Measurements from ENCODE around the gene PPIL4.
"Not testable (repeated sequence)": the region's sequence is repeated elsewhere in the genome, so short reads cannot be mapped to it uniquely, and the experiment has no call there.

Gene PPIL4

GRCh38 chr6:149529650-149530049 is 16.2 kb downstream of the PPIL4 start:
- no peak for DNase-seq

GRCh38 chr6:149515494-149515893 is 30.3 kb downstream of the PPIL4 start:
- DNase-seq = no peak

GRCh38 chr6:149513915-149514314 is 31.9 kb downstream of the PPIL4 start:
- no peak for DNase-seq

GRCh38 chr6:149510793-149511512 is 34.9 kb downstream of the PPIL4 start:
- DNase-seq = no peak

GRCh38 chr6:149508485-149508884 is 37.4 kb downstream of the PPIL4 start:
- DNase-seq = peak; percentile 41

GRCh38 chr6:149503872-149504271 is 42.0 kb downstream of the PPIL4 start:
- DNase-seq = no peak

- no peak for DNase-seq
Observed at GRCh38 chr6:149503276-149503675, 42.6 kb downstream of the PPIL4 start.

GRCh38 chr6:149501768-149502167 is 44.1 kb downstream of the PPIL4 start:
- no peak for DNase-seq

GRCh38 chr6:149501201-149501600 is 44.6 kb downstream of the PPIL4 start:
- no peak for DNase-seq

- DNase-seq = no peak
Observed at GRCh38 chr6:149500096-149500495, 45.7 kb downstream of the PPIL4 start.

GRCh38 chr6:149499066-149499465 is 46.8 kb downstream of the PPIL4 start:
- DNase-seq = no peak

GRCh38 chr6:149497365-149497764 is 48.5 kb downstream of the PPIL4 start:
- no peak for DNase-seq

- DNase-seq = not testable (repeated sequence)
Observed at GRCh38 chr6:149496597-149496996, 49.2 kb downstream of the PPIL4 start.

- DNase-seq = not testable (repeated sequence)
Observed at GRCh38 chr6:149495349-149496016, 50.4 kb downstream of the PPIL4 start.

GRCh38 chr6:149494810-149495209 is 51.0 kb downstream of the PPIL4 start:
- DNase-seq = peak; percentile 55

- no peak for DNase-seq
Observed at GRCh38 chr6:149493761-149494320, 52.0 kb downstream of the PPIL4 start.

- no peak for DNase-seq
Observed at GRCh38 chr6:149492798-149493343, 53.0 kb downstream of the PPIL4 start.

- no peak for DNase-seq
Observed at GRCh38 chr6:149489967-149490366, 55.9 kb downstream of the PPIL4 start.

GRCh38 chr6:149488815-149489214 is 57.0 kb downstream of the PPIL4 start:
- DNase-seq = peak; percentile 51

GRCh38 chr6:149487316-149487715 is 58.5 kb downstream of the PPIL4 start:
- DNase-seq = no peak

GRCh38 chr6:149484733-149485700 is 60.8 kb downstream of the PPIL4 start, which contains the start of gene ZC3H12D:
ZC3H12D (minus strand) TSS chr6:149485014; CDS start chr6:149474543, 10,471 bp downstream.
- DNase-seq = peak; percentile 86

GRCh38 chr6:149483849-149484655 is 61.8 kb downstream of the PPIL4 start:
- DNase-seq = no peak

Data from activated naive CD4-positive, alpha-beta T cell treated with anti-CD3 and anti-CD28 coated beads, Interleukin-2, amount 50 U/mL, for 16 hours (primary cell).